ENCODE measurements around the gene STK10.

DNA sequence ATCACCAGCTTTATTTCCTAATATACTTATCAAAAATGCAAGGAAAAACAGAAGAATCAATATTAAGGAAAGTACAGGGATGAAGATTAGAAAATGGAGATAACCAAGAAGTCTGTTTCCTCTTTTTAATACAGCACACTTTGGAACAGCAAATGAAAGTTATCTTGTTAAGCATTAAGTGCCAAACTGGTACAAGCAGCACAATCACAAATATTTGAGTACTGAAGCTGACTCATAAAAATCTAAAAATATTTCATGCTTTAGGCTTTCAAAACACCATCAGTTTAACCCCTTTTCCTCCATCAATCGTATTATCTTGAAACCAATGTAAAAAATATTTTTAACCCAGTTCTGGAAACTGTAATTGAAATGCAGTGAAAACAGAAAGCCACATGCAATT lies 184.3 kb downstream of the STK10 start:
- TF ChIP-seq POLR2A (IDR thresholded peaks at IDR 0.05) = no peak
- TF ChIP-seq, protein P1, sequence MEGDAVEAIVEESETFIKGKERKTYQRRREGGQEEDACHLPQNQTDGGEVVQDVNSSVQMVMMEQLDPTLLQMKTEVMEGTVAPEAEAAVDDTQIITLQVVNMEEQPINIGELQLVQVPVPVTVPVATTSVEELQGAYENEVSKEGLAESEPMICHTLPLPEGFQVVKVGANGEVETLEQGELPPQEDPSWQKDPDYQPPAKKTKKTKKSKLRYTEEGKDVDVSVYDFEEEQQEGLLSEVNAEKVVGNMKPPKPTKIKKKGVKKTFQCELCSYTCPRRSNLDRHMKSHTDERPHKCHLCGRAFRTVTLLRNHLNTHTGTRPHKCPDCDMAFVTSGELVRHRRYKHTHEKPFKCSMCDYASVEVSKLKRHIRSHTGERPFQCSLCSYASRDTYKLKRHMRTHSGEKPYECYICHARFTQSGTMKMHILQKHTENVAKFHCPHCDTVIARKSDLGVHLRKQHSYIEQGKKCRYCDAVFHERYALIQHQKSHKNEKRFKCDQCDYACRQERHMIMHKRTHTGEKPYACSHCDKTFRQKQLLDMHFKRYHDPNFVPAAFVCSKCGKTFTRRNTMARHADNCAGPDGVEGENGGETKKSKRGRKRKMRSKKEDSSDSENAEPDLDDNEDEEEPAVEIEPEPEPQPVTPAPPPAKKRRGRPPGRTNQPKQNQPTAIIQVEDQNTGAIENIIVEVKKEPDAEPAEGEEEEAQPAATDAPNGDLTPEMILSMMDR (IDR thresholded peaks at IDR 0.05) = no peak
